Measurements from ENCODE around the gene GMPPB.
A peak's percentile ranks its signal among the peaks of the same experiment; 100 is the strongest.

Gene GMPPB

GRCh38 chr3:49712631-49713317, 11.0 kb downstream of the GMPPB start:
- peaks cover 8% of the 10 kb centered on the region for H3K4me1 Mint-ChIP-seq
- no peak overlapping the region for H3K4me3 Mint-ChIP-seq
- no peak for ATAC-seq
- no peak overlapping the region for H3K27ac Mint-ChIP-seq
- DNase-seq: no peak
- peaks cover 2% of the 10 kb centered on the region for H3K36me3 Mint-ChIP-seq (ENCODE audit: low read depth)
- H3K9me3 Mint-ChIP-seq: no peaks in the 10 kb centered on the region
- no peaks in the 10 kb centered on the region for H3K27me3 Mint-ChIP-seq

GRCh38 chr3:49712166-49712565, 11.6 kb downstream of the GMPPB start:
- no peak for ATAC-seq
- H3K4me1 Mint-ChIP-seq: peaks cover 8% of the 10 kb centered on the region

GRCh38 chr3:49711489-49711888, 12.3 kb downstream of the GMPPB start:
- Mint-ChIP-seq H3K36me3 (ENCODE audit: low read depth) (peaks cover 2% of the 10 kb centered on the region), H3K27me3 (no peaks in the 10 kb centered on the region), H3K4me1 (peaks cover 8% of the 10 kb centered on the region), H3K27ac (peak overlapping the region; percentile 40), H3K4me3 (no peak overlapping the region), H3K9me3 (no peaks in the 10 kb centered on the region)
- DNase-seq (no peak), ATAC-seq (no peak)

More at GRCh38 chr3:49712166-49712565, 11.6 kb downstream of the GMPPB start:
- no peak for DNase-seq
- H3K27me3 Mint-ChIP-seq: no peaks in the 10 kb centered on the region
- H3K36me3 Mint-ChIP-seq (ENCODE audit: low read depth): peaks cover 2% of the 10 kb centered on the region
- H3K27ac Mint-ChIP-seq: no peak overlapping the region
- H3K9me3 Mint-ChIP-seq: no peaks in the 10 kb centered on the region
- H3K4me3 Mint-ChIP-seq: no peak overlapping the region

GRCh38 chr3:49709852-49710251, 13.9 kb downstream of the GMPPB start:
- peaks cover 2% of the 10 kb centered on the region for H3K36me3 Mint-ChIP-seq (ENCODE audit: low read depth)

GRCh38 chr3:49707113-49707480, 16.7 kb downstream of the GMPPB start:
- no peaks in the 10 kb centered on the region for H3K9me3 Mint-ChIP-seq
- DNase-seq (no peak), ATAC-seq (no peak)
- H3K4me1 Mint-ChIP-seq: peaks cover 8% of the 10 kb centered on the region
- no peak overlapping the region for H3K4me3 Mint-ChIP-seq
- peaks cover 3% of the 10 kb centered on the region for H3K36me3 Mint-ChIP-seq (ENCODE audit: low read depth)
- H3K27ac Mint-ChIP-seq: no peak overlapping the region
- no peaks in the 10 kb centered on the region for H3K27me3 Mint-ChIP-seq

More at GRCh38 chr3:49709852-49710251, 13.9 kb downstream of the GMPPB start:
- peaks cover 8% of the 10 kb centered on the region for H3K4me1 Mint-ChIP-seq
- ATAC-seq: no peak
- no peak overlapping the region for H3K4me3 Mint-ChIP-seq
- DNase-seq: no peak
- no peak overlapping the region for H3K27ac Mint-ChIP-seq
- no peaks in the 10 kb centered on the region for H3K9me3 Mint-ChIP-seq
- H3K27me3 Mint-ChIP-seq: no peaks in the 10 kb centered on the region

- Mint-ChIP-seq H3K4me3 (no peak overlapping the region), H3K36me3 (ENCODE audit: low read depth) (peaks cover 5% of the 10 kb centered on the region), H3K9me3 (no peaks in the 10 kb centered on the region), H3K4me1 (peaks cover 5% of the 10 kb centered on the region), H3K27me3 (no peaks in the 10 kb centered on the region), H3K27ac (no peak overlapping the region)
- ATAC-seq (no peak), DNase-seq (no peak)
Measured at GRCh38 chr3:49706456-49707112, 17.2 kb downstream of the GMPPB start.

GRCh38 chr3:49705390-49705960, 18.3 kb downstream of the GMPPB start:
- Mint-ChIP-seq H3K4me3 (no peak overlapping the region), H3K4me1 (no peaks in the 10 kb centered on the region), H3K27ac (no peak overlapping the region), H3K27me3 (no peaks in the 10 kb centered on the region), H3K36me3 (ENCODE audit: low read depth) (peaks cover 7% of the 10 kb centered on the region), H3K9me3 (no peaks in the 10 kb centered on the region)
- DNase-seq: no peak
- no peak for ATAC-seq

GRCh38 chr3:49704629-49705028, 19.1 kb downstream of the GMPPB start:
- H3K27ac Mint-ChIP-seq: no peak overlapping the region
- no peak for ATAC-seq
- no peak overlapping the region for H3K4me3 Mint-ChIP-seq
- DNase-seq: no peak
- H3K9me3 Mint-ChIP-seq: no peaks in the 10 kb centered on the region
- peaks cover 6% of the 10 kb centered on the region for H3K36me3 Mint-ChIP-seq (ENCODE audit: low read depth)
- H3K27me3 Mint-ChIP-seq: no peaks in the 10 kb centered on the region
- H3K4me1 Mint-ChIP-seq: no peaks in the 10 kb centered on the region

- Mint-ChIP-seq H3K36me3 (ENCODE audit: low read depth) (peaks cover 6% of the 10 kb centered on the region), H3K4me3 (no peak overlapping the region), H3K9me3 (no peaks in the 10 kb centered on the region), H3K4me1 (no peaks in the 10 kb centered on the region), H3K27me3 (no peaks in the 10 kb centered on the region), H3K27ac (no peak overlapping the region)
- ATAC-seq: no peak
- no peak for DNase-seq
Measured at GRCh38 chr3:49703956-49704355, 19.8 kb downstream of the GMPPB start.

- no peak overlapping the region for H3K27ac Mint-ChIP-seq
- H3K4me1 Mint-ChIP-seq: no peaks in the 10 kb centered on the region
- peak; percentile 86 for ATAC-seq
Measured at GRCh38 chr3:49703443-49703927, 20.3 kb downstream of the GMPPB start.

GRCh38 chr3:49702672-49703071, 21.1 kb downstream of the GMPPB start:
- Mint-ChIP-seq H3K27me3 (no peaks in the 10 kb centered on the region), H3K4me3 (no peak overlapping the region), H3K4me1 (no peaks in the 10 kb centered on the region), H3K9me3 (no peaks in the 10 kb centered on the region), H3K36me3 (ENCODE audit: low read depth) (peaks cover 6% of the 10 kb centered on the region), H3K27ac (no peak overlapping the region)
- DNase-seq (no peak), ATAC-seq (no peak)

More at GRCh38 chr3:49703443-49703927, 20.3 kb downstream of the GMPPB start:
- peak; percentile 64 for DNase-seq
- Mint-ChIP-seq H3K27me3 (no peaks in the 10 kb centered on the region), H3K36me3 (ENCODE audit: low read depth) (peaks cover 6% of the 10 kb centered on the region), H3K4me3 (no peak overlapping the region), H3K9me3 (no peaks in the 10 kb centered on the region)

GRCh38 chr3:49701388-49702077, 22.2 kb downstream of the GMPPB start:
- DNase-seq: no peak
- Mint-ChIP-seq H3K27ac (no peak overlapping the region), H3K4me3 (no peak overlapping the region), H3K36me3 (ENCODE audit: low read depth) (peaks cover 6% of the 10 kb centered on the region), H3K4me1 (no peaks in the 10 kb centered on the region), H3K27me3 (no peaks in the 10 kb centered on the region), H3K9me3 (no peaks in the 10 kb centered on the region)
- no peak for ATAC-seq

- Mint-ChIP-seq H3K27ac (no peak overlapping the region), H3K9me3 (no peaks in the 10 kb centered on the region), H3K4me3 (no peak overlapping the region), H3K4me1 (no peaks in the 10 kb centered on the region), H3K36me3 (ENCODE audit: low read depth) (peaks cover 6% of the 10 kb centered on the region), H3K27me3 (no peaks in the 10 kb centered on the region)
- ATAC-seq (no peak), DNase-seq (no peak)
Measured at GRCh38 chr3:49700453-49701128, 23.2 kb downstream of the GMPPB start.

- Mint-ChIP-seq H3K27me3 (no peaks in the 10 kb centered on the region), H3K9me3 (no peaks in the 10 kb centered on the region), H3K36me3 (ENCODE audit: low read depth) (peaks cover 6% of the 10 kb centered on the region), H3K4me3 (no peak overlapping the region), H3K27ac (no peak overlapping the region), H3K4me1 (no peaks in the 10 kb centered on the region)
- ATAC-seq: no peak
- DNase-seq: no peak
Measured at GRCh38 chr3:49700014-49700413, 23.7 kb downstream of the GMPPB start.
